Panc1 (cell line): Measurements from ENCODE around the gene ATP13A2. TPM values are rescaled to one million over a fixed set of nuclear protein-coding genes. Genes with fewer than 3 reads are reported as not detected.

ENCODE experiments used
- ATAC-seq: fragments of 200-7000 bp; cut with Tn5 transposase; 2 replicates; pipeline ENCODE4 v1.9.1; 2020; ENCODE audit warnings: mild to moderate bottlenecking, moderate library complexity
- BruUV-seq: library from RNA; stranded (reverse); fragments of 400-500 nt; replicated peaks from 2 replicates; lab custom pipeline; 2021; lab: Mats Ljungman, UMichigan
- CTCF ChIA-PET: fragments of 300-600 bp; sonication (Branson Sonifier 250); formaldehyde crosslinking; loops from one replicate; lab custom pipeline; 2022; ENCODE audit warnings: antibody characterized with exemption; lab: Charles Lee
- POLR2A ChIA-PET: fragments of 300-600 bp; sonication (Branson Sonifier 250); formaldehyde crosslinking; loops from one replicate; lab custom pipeline; 2022; ENCODE audit warnings: antibody characterized with exemption; lab: Charles Lee
- DNase-seq: peaks from one replicate; pipeline ENCODE4 v3.0.0-alpha.2; 2010; ENCODE audit warnings: low read depth, low spot score
- H3K27ac ChIP-seq: 2 replicates; pipeline ENCODE4 v1.5.1; 2011; ENCODE audit warnings: mild to moderate bottlenecking, low read length, inconsistent platforms
- H3K27me3 ChIP-seq: fragments of 200-500 bp; sonication (Bioruptor generic); 2 replicates; pipeline ENCODE4 v1.6.0; 2014; ENCODE audit warnings: low read length, inconsistent platforms; ENCODE audit not compliant: control insufficient read depth, insufficient read depth
- H3K36me3 ChIP-seq: fragments of 200-500 bp; sonication (Bioruptor generic); 2 replicates; pipeline ENCODE4 v1.5.1; 2014; ENCODE audit warnings: inconsistent platforms, mild to moderate bottlenecking, low read length, moderate library complexity; ENCODE audit not compliant: control insufficient read depth, insufficient read depth
- H3K4me1 ChIP-seq: 2 replicates; pipeline ENCODE4 v1.5.1; 2011; ENCODE audit warnings: inconsistent platforms, mild to moderate bottlenecking, low read length, moderate library complexity; ENCODE audit not compliant: control insufficient read depth, insufficient read depth
- H3K4me3 ChIP-seq, 2 experiments: 2 replicates each; pipeline ENCODE4 v1.5.1; 2011 to 2012; ENCODE audit warnings: low read depth in 2 of 2, low read length in 2 of 2, mild to moderate bottlenecking in 2 of 2, inconsistent platforms in 1 of 2, moderate library complexity in 1 of 2
- H3K9me3 ChIP-seq: fragments of 200-500 bp; sonication (Bioruptor generic); 2 replicates; pipeline ENCODE4 v1.5.1; 2014; ENCODE audit warnings: low read depth, mild to moderate bottlenecking, inconsistent platforms, low read length, moderate library complexity; ENCODE audit not compliant: control insufficient read depth, insufficient read depth
- POLR2AphosphoS5 ChIP-seq: IDR thresholded peaks from 2 replicates; pipeline ENCODE4 v1.6.1; 2012; ENCODE audit warnings: mild to moderate bottlenecking, low read depth, low read length, moderate library complexity
- SIN3A ChIP-seq: IDR thresholded peaks from 2 replicates; pipeline ENCODE4 v1.6.1; 2012; ENCODE audit warnings: low read depth, mild to moderate bottlenecking, low read length, moderate library complexity, borderline replicate concordance; ENCODE audit not compliant: insufficient read depth
- TCF7L2 ChIP-seq: IDR thresholded peaks from 2 replicates; pipeline ENCODE4 v1.6.1; 2011; ENCODE audit warnings: mild to moderate bottlenecking, low read depth, low read length, inconsistent platforms
- in situ Hi-C: cut with HindIII; loops from 2 replicates; pipeline ENCODE4 v1.10.0; 2016; ENCODE audit warnings: low sequenced_read_pairs, low pct_unique_long_range_greater_than_20kb
- intact Hi-C: fragments of 100-400 bp; cut with micrococcal nuclease; formaldehyde crosslinking; loops from one replicate; pipeline ENCODE4 v1.10.0; 2022; ENCODE audit not compliant: unreplicated experiment
- total RNA-seq: library from RNA; stranded (reverse); gene quantifications from one replicate; pipeline ENCODE4 v1.2.1, GENCODE V29; 2021; ENCODE audit not compliant: unreplicated experiment
- TF ChIP-seq, protein P1 (sequence below), 2 experiments: IDR thresholded peaks; 2 replicates each; pipeline ENCODE4 v1.6.1; 2011 to 2012; ENCODE audit warnings: low read depth in 2 of 2, control low read depth in 1 of 2, low read length in 1 of 2, mild to moderate bottlenecking in 1 of 2, moderate library complexity in 1 of 2; ENCODE audit not compliant: insufficient read depth in 1 of 2
- TF ChIP-seq, protein P2 (sequence below): fragments of 450-650 bp; IDR thresholded peaks from 2 replicates; pipeline ENCODE4 v1.5.1; 2017; ENCODE audit warnings: mild to moderate bottlenecking

Gene ATP13A2
- total RNA-seq, 1 experiment from 2014 or later: 49.9 TPM

DNA sequence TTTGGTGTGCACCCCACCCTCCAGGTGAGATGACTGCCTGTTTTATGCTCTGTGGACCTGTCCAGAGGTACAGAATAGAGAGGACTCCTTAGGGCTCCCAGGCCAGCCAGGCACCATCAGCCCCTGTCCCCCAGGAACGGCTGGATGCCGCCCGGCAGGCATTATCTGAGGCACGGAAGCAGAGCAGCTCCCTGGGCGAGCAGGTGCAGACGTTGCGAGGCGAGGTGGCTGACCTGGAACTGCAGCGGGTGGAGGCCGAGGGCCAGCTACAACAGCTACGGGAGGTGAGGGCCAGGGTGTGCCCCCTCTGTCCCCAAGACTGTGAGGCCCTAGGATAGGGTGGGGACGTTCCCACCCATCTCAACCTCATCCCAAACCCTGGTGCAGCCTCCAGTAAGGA is 42.1 kb downstream of the ATP13A2 start:
- H3K9me3 ChIP-seq: no peaks in the 10 kb centered on the region
- intact Hi-C loops: no loop called here
- no peaks in the 10 kb centered on the region for H3K36me3 ChIP-seq
- H3K27ac ChIP-seq: no peak overlapping the region
- POLR2A ChIA-PET: no interaction called here
- in situ Hi-C loops: no loop called here
- H3K4me1 ChIP-seq: no peaks in the 10 kb centered on the region
- ATAC-seq (no peak), DNase-seq (no peak)
- TF ChIP-seq POLR2AphosphoS5: no peak
- TF ChIP-seq, protein P1, sequence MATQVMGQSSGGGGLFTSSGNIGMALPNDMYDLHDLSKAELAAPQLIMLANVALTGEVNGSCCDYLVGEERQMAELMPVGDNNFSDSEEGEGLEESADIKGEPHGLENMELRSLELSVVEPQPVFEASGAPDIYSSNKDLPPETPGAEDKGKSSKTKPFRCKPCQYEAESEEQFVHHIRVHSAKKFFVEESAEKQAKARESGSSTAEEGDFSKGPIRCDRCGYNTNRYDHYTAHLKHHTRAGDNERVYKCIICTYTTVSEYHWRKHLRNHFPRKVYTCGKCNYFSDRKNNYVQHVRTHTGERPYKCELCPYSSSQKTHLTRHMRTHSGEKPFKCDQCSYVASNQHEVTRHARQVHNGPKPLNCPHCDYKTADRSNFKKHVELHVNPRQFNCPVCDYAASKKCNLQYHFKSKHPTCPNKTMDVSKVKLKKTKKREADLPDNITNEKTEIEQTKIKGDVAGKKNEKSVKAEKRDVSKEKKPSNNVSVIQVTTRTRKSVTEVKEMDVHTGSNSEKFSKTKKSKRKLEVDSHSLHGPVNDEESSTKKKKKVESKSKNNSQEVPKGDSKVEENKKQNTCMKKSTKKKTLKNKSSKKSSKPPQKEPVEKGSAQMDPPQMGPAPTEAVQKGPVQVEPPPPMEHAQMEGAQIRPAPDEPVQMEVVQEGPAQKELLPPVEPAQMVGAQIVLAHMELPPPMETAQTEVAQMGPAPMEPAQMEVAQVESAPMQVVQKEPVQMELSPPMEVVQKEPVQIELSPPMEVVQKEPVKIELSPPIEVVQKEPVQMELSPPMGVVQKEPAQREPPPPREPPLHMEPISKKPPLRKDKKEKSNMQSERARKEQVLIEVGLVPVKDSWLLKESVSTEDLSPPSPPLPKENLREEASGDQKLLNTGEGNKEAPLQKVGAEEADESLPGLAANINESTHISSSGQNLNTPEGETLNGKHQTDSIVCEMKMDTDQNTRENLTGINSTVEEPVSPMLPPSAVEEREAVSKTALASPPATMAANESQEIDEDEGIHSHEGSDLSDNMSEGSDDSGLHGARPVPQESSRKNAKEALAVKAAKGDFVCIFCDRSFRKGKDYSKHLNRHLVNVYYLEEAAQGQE (IDR thresholded peaks at IDR 0.05; ENCODE audit: insufficient read depth in 1 of 2, low read depth in 2 of 2, low read length in 1 of 2): no peak
- H3K27me3 ChIP-seq: no peaks in the 10 kb centered on the region
- BruUV-seq: TSS peak; percentile 46
- CTCF ChIA-PET: no interaction called here
- H3K4me3 ChIP-seq: no peak overlapping the region

DNA sequence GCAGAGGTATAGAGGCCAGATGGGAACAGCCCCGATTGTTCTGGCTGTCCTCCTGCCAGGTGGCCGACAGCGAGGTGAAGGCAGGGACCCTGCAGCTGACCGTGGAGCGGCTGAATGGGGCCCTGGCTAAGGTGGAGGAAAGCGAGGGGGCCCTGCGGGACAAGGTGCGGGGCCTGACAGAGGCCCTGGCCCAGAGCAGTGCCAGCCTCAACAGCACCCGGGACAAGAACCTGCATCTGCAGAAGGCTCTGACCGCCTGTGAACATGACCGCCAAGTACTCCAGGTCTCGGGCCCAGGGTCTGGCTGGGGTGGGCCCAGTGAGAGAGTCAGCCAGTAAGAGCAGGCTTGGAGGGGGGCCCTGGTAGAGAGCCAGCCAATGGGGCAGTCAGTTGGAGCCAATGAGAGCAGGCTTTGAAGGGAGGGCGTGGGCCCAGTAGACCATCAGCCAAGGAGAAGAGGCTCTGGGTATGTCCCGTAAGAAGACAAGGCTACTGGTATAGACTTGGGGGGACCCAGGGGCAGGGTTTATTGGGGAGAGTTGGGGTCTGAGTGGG is 42.6 kb downstream of the ATP13A2 start:
- no peak overlapping the region for H3K27ac ChIP-seq
- ATAC-seq (no peak), DNase-seq (no peak)
- H3K36me3 ChIP-seq: no peaks in the 10 kb centered on the region
- no TSS peak for BruUV-seq
- no peaks in the 10 kb centered on the region for H3K4me1 ChIP-seq
- H3K9me3 ChIP-seq: no peaks in the 10 kb centered on the region
- ChIA-PET POLR2A (no interaction called here), CTCF (no interaction called here)
- no peaks in the 10 kb centered on the region for H3K27me3 ChIP-seq
- TF ChIP-seq SIN3A: no peak
- TF ChIP-seq, protein P1 (IDR thresholded peaks at IDR 0.05; ENCODE audit: insufficient read depth in 1 of 2, low read depth in 2 of 2, low read length in 1 of 2): no peak
- no peak for TF ChIP-seq POLR2AphosphoS5
- no peak for TF ChIP-seq TCF7L2
- TF ChIP-seq, protein P2, sequence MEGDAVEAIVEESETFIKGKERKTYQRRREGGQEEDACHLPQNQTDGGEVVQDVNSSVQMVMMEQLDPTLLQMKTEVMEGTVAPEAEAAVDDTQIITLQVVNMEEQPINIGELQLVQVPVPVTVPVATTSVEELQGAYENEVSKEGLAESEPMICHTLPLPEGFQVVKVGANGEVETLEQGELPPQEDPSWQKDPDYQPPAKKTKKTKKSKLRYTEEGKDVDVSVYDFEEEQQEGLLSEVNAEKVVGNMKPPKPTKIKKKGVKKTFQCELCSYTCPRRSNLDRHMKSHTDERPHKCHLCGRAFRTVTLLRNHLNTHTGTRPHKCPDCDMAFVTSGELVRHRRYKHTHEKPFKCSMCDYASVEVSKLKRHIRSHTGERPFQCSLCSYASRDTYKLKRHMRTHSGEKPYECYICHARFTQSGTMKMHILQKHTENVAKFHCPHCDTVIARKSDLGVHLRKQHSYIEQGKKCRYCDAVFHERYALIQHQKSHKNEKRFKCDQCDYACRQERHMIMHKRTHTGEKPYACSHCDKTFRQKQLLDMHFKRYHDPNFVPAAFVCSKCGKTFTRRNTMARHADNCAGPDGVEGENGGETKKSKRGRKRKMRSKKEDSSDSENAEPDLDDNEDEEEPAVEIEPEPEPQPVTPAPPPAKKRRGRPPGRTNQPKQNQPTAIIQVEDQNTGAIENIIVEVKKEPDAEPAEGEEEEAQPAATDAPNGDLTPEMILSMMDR: no peak
- intact Hi-C loops (no loop called here), in situ Hi-C loops (no loop called here)
- no peak overlapping the region for H3K4me3 ChIP-seq
